Neural progenitor cell (in vitro differentiated cells): ENCODE data around the gene CHIT1.

Experiments used
- EZH2 ChIP-seq: fragments of 200-600 bp; sonication (generic); IDR thresholded peaks from 2 replicates; pipeline ENCODE4 v1.6.1; 2017; ENCODE audit warnings: antibody characterized with exemption, mild to moderate bottlenecking, moderate library complexity
- TF ChIP-seq, protein P1 (sequence below): fragments of 200-600 bp; sonication (generic); IDR thresholded peaks from 2 replicates; pipeline ENCODE4 v1.5.1; 2017; ENCODE audit warnings: antibody characterized with exemption, mild to moderate bottlenecking

DNA sequence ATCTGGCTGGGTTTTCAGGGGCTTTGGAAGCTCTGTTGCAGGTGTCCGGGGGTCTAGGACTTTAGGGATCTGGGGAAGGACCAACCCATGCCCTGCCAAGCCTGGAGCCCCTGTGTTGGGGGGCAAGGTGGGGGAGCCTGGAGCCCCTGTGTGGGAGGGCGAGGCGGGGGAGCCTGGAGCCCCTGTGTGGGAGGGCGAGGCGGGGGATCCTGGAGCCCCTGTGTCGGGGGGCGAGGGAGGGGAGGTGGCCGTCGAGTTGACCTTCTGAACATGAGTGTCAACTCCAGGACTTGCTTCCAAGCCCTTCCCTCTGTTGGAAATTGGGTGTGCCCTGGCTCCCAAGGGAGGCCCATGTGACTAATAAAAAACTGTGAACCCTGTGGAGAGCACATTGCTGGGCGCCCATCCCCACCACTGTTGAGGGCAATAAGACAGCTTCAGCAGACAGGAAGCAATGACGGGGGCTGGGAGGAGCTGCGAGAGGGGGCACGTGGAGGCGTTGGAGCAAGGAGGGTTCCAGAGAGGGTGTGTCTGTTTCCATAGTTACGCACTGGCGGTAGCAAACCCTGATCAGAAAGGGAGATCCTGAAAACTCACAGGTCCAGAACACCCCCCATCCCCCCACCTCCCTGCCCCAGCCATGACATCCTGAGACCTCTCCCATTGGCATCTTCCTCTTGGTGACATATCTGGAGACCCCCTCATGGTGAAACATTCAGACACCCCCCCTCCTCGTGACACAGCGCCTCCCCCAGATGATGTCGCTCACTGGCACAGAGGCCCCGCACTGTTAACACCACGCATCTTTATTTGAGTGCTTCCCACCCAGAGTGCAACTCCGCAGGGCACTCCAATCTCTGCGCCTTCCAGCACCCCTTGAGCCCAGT is 62.2 kb downstream of the CHIT1 start:
- TF ChIP-seq, protein P1, sequence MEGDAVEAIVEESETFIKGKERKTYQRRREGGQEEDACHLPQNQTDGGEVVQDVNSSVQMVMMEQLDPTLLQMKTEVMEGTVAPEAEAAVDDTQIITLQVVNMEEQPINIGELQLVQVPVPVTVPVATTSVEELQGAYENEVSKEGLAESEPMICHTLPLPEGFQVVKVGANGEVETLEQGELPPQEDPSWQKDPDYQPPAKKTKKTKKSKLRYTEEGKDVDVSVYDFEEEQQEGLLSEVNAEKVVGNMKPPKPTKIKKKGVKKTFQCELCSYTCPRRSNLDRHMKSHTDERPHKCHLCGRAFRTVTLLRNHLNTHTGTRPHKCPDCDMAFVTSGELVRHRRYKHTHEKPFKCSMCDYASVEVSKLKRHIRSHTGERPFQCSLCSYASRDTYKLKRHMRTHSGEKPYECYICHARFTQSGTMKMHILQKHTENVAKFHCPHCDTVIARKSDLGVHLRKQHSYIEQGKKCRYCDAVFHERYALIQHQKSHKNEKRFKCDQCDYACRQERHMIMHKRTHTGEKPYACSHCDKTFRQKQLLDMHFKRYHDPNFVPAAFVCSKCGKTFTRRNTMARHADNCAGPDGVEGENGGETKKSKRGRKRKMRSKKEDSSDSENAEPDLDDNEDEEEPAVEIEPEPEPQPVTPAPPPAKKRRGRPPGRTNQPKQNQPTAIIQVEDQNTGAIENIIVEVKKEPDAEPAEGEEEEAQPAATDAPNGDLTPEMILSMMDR: no peak
- no peak for TF ChIP-seq EZH2
